Right atrium auricular region (tissue), 2 donors: ENCODE measurements around the gene PANK3. TPM values are rescaled to one million over a fixed set of nuclear protein-coding genes. Genes with fewer than 3 reads are reported as not detected.
"Not testable (repeated sequence)": the region's sequence is repeated elsewhere in the genome, so short reads cannot be mapped to it uniquely, and the experiment has no call there.

Source experiments
- DNase-seq: peaks from one replicate; pipeline ENCODE4 v3.0.0-alpha.2; 2019; ENCODE audit warnings: low spot score
- H3K27ac ChIP-seq, 2 donors: fragments of 200-600 bp; sonication (generic); 1 replicate in 1 of 2; 2 replicates in 1 of 2; pipeline ENCODE4 v1.5.1; 2016 to 2019
- H3K27me3 ChIP-seq, 2 donors: fragments of 200-600 bp; sonication (generic); one replicate each; pipeline versions ENCODE4 v1.5.1 to v1.6.0; 2017 to 2019
- H3K36me3 ChIP-seq: fragments of 200-600 bp; sonication (generic); one replicate; pipeline ENCODE4 v1.5.1; 2016
- H3K4me1 ChIP-seq, 2 donors: fragments of 200-600 bp; sonication (generic); one replicate each; pipeline versions ENCODE4 v1.5.1 to v1.6.0; 2017 to 2019
- H3K4me3 ChIP-seq, 2 donors: fragments of 200-600 bp; sonication (generic); 1 replicate in 1 of 2; 2 replicates in 1 of 2; pipeline ENCODE4 v1.5.1; 2017 to 2019; ENCODE audit warnings: mild to moderate bottlenecking in 1 of 2, moderate library complexity in 1 of 2
- H3K9me3 ChIP-seq, 2 donors: fragments of 200-600 bp; sonication (generic); one replicate each; pipeline ENCODE4 v1.5.1; 2019
- total RNA-seq, 2 donors: library from RNA; depleted of rRNA; stranded (reverse); fragments of >200 nt; gene quantifications; one replicate each; pipeline ENCODE4 v1.1.0, GENCODE V29; 2016
- TF ChIP-seq, protein P1 (sequence below), 2 donors: fragments of 200-600 bp; sonication (generic); IDR thresholded peaks; one replicate each; pipeline ENCODE4 v1.5.1; 2019; ENCODE audit warnings: antibody characterized with exemption in 2 of 2

PANK3 gene
- total RNA-seq, 2 donors from 2014 or later, result 17.7 to 18.5 TPM

DNA sequence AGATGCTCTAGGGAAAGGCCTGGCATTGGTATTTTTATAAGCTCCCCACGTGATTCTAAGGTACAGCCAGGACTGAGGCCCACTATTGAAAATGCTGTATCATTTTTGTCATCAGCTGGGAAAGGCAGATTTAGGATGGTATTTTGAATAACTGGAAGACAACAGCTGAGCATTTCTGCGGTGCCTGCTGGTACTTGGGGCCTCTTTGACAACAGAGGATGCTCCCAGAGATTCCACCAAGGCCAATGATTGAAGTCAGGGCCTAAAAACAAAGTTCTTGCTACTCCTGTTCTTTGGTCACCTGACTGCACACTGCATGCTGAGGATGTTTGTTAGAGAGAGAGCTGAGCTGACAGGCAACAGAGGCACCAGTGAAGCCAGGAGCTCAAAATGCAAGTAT, 42.0 kb downstream of the PANK3 start:
- Histone ChIP-seq H3K4me3 (no peak overlapping the region), H3K27me3 (no peaks in the 10 kb centered on the region), H3K27ac (no peak overlapping the region), H3K9me3 (no peaks in the 10 kb centered on the region), H3K36me3 (no peaks in the 10 kb centered on the region), H3K4me1 (no peaks in the 10 kb centered on the region)
- TF ChIP-seq, protein P1, sequence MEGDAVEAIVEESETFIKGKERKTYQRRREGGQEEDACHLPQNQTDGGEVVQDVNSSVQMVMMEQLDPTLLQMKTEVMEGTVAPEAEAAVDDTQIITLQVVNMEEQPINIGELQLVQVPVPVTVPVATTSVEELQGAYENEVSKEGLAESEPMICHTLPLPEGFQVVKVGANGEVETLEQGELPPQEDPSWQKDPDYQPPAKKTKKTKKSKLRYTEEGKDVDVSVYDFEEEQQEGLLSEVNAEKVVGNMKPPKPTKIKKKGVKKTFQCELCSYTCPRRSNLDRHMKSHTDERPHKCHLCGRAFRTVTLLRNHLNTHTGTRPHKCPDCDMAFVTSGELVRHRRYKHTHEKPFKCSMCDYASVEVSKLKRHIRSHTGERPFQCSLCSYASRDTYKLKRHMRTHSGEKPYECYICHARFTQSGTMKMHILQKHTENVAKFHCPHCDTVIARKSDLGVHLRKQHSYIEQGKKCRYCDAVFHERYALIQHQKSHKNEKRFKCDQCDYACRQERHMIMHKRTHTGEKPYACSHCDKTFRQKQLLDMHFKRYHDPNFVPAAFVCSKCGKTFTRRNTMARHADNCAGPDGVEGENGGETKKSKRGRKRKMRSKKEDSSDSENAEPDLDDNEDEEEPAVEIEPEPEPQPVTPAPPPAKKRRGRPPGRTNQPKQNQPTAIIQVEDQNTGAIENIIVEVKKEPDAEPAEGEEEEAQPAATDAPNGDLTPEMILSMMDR (IDR thresholded peaks at IDR 0.05), result no peak
- no peak for DNase-seq

DNA sequence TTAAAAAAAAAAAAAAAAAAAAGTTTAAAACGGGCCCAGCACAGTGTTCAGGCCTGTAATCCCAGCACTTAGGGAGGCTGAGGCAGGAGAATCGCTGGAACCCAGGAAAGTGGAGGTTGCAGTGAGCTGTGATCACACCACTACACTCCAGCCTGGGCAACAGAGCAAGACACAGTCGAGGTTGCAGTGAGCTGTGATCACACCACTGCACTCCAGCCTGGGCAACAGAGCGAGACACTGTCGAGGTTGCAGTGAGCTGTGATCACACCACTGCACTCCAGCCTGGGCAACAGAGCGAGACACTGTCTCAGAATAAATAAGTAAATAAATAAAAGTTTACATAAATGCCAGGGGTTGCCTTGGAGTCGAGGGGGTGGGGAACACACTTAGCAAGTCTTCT, 44.8 kb downstream of the PANK3 start:
- not testable (repeated sequence) for H3K4me3 ChIP-seq, DNase-seq, H3K4me1 ChIP-seq, H3K9me3 ChIP-seq, H3K27ac ChIP-seq, H3K36me3 ChIP-seq
- H3K27me3 ChIP-seq, result peaks cover 10 to 11% of the 10 kb centered on the region in 2 donors

- TF ChIP-seq, protein P1 (IDR thresholded peaks at IDR 0.05), result no peak
- Histone ChIP-seq H3K9me3 (no peaks in the 10 kb centered on the region), H3K27ac (no peak overlapping the region), H3K27me3 (peaks cover 10 to 11% of the 10 kb centered on the region in 2 donors), H3K36me3 (no peaks in the 10 kb centered on the region), H3K4me3 (no peak overlapping the region), H3K4me1 (peaks cover 0 to 8% of the 10 kb centered on the region in 2 donors)
- DNase-seq, result no peak
Observed at GRCh38 chr5:168531987-168532864, 46.9 kb downstream of the PANK3 start.

- no peaks in the 10 kb centered on the region for H3K36me3 ChIP-seq
Observed at GRCh38 chr5:168531191-168531590, 48.0 kb downstream of the PANK3 start.

GRCh38 chr5:168530621-168531150, 48.5 kb downstream of the PANK3 start:
- H3K4me1 ChIP-seq, result peaks cover 0 to 8% of the 10 kb centered on the region in 2 donors
- TF ChIP-seq, protein P1 (IDR thresholded peaks at IDR 0.05), result no peak
- peaks cover 10 to 11% of the 10 kb centered on the region in 2 donors for H3K27me3 ChIP-seq
- no peak for DNase-seq
- no peak overlapping the region for H3K4me3 ChIP-seq
- no peaks in the 10 kb centered on the region for H3K9me3 ChIP-seq
- no peak overlapping the region for H3K27ac ChIP-seq
- H3K36me3 ChIP-seq, result no peaks in the 10 kb centered on the region

More at GRCh38 chr5:168531191-168531590, 48.0 kb downstream of the PANK3 start:
- peaks cover 0 to 8% of the 10 kb centered on the region in 2 donors for H3K4me1 ChIP-seq
- no peak overlapping the region for H3K4me3 ChIP-seq
- no peaks in the 10 kb centered on the region for H3K9me3 ChIP-seq
- no peak overlapping the region for H3K27ac ChIP-seq
- TF ChIP-seq, protein P1 (IDR thresholded peaks at IDR 0.05), result no peak
- peaks cover 10 to 11% of the 10 kb centered on the region in 2 donors for H3K27me3 ChIP-seq
- no peak for DNase-seq
